Fibroblast of skin of left quadriceps (primary cell): ENCODE measurements around the gene KLK4.

Experiments
- DNase-seq, 2 experiments: peaks; one replicate each; pipeline ENCODE4 v3.0.0-alpha.2; 2013; ENCODE audit warnings: low read depth in 2 of 2

Gene KLK4

DNA sequence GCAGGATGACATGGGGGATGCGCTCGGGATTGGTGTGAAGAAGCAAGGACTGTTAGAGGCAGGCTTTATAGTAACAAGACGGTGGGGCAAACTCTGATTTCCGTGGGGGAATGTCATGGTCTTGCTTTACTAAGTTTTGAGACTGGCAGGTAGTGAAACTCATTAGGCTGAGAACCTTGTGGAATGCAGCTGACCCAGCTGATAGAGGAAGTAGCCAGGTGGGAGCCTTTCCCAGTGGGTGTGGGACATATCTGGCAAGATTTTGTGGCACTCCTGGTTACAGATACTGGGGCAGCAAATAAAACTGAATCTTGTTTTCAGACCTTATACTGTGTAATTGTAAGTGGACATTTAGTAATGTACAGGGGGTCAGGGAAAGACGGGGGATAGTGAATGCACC lies 31.0 kb downstream of the KLK4 start:
- no peak for DNase-seq

- no peak for DNase-seq
These were observed 32.3 kb downstream of the KLK4 start for GRCh38 chr19:50878851-50879250.

- no peak for DNase-seq
These were observed 33.9 kb downstream of the KLK4 start for GRCh38 chr19:50877338-50877737.

DNA sequence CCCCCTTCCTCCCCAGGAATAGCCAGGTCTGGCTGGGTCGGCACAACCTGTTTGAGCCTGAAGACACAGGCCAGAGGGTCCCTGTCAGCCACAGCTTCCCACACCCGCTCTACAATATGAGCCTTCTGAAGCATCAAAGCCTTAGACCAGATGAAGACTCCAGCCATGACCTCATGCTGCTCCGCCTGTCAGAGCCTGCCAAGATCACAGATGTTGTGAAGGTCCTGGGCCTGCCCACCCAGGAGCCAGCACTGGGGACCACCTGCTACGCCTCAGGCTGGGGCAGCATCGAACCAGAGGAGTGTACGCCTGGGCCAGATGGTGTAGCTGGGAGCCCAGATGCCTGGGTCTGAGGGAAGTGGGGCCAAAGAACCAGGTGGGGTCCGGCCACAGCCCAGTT lies 34.7 kb downstream of the KLK4 start:
- no peak for DNase-seq

GRCh38 chr19:50875795-50876422 lies 35.3 kb downstream of the KLK4 start:
- no peak for DNase-seq

DNA sequence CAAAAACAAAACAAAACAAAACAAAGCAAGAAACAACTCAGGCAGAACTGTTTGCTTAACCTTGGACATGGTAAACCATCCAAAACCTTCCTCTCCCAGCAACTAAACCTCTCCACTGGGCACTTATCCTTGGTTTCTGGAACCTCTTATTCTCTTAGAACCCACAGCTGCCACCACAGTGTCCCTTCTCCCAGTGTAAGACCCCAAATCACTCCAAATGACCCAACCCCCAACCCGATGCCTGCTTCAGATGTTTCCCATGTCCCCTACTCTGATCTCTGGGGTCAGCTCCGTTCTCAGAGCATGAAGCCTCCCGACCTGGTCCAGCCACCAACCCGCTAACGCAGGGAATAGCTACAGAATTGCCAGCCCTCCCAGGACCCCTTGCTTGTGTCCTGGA lies 37.0 kb downstream of the KLK4 start:
- no peak for DNase-seq

GRCh38 chr19:50873056-50873455 lies 38.1 kb downstream of the KLK4 start, which contains the start of gene KLK2:
TSS of gene KLK2 (plus strand) at chr19:50873439. CDS start at chr19:50873474, 35 bp downstream.
- DNase-seq, result no peak

- no peak for DNase-seq
These were observed 40.6 kb downstream of the KLK4 start for GRCh38 chr19:50870417-50871089.

DNA sequence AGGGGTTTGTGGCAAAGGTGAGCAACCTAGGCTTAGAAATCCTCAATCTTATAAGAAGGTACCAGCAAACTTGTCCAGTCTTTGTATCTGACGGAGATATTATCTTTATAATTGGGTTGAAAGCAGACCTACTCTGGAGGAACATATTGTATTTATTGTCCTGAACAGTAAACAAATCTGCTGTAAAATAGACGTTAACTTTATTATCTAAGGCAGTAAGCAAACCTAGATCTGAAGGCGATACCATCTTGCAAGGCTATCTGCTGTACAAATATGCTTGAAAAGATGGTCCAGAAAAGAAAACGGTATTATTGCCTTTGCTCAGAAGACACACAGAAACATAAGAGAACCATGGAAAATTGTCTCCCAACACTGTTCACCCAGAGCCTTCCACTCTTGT lies 41.7 kb downstream of the KLK4 start:
- no peak for DNase-seq

DNA sequence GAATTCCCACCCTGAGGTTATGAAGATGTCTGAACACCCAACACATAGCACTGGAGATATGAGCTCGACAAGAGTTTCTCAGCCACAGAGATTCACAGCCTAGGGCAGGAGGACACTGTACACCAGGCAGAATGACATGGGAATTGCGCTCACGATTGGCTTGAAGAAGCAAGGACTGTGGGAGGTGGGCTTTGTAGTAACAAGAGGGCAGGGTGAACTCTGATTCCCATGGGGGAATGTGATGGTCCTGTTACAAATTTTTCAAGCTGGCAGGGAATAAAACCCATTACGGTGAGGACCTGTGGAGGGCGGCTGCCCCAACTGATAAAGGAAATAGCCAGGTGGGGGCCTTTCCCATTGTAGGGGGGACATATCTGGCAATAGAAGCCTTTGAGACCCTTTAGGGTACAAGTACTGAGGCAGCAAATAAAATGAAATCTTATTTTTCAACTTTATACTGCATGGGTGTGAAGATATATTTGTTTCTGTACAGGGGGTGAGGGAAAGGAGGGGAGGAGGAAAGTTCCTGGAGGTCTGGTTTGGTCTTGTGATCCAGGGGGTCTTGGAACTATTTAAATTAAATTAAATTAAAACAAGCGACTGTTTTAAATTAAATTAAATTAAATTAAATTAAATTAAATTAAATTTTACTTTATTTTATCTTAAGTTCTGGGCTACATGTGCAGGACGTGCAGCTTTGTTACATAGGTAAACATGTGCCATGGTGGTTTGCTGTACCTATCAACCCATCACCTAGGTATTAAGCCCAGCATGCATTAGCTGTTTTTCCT lies 49.5 kb downstream of the KLK4 start:
- no peak for DNase-seq

GRCh38 chr19:50861010-50861409 lies 50.2 kb downstream of the KLK4 start:
- no peak for DNase-seq

DNA sequence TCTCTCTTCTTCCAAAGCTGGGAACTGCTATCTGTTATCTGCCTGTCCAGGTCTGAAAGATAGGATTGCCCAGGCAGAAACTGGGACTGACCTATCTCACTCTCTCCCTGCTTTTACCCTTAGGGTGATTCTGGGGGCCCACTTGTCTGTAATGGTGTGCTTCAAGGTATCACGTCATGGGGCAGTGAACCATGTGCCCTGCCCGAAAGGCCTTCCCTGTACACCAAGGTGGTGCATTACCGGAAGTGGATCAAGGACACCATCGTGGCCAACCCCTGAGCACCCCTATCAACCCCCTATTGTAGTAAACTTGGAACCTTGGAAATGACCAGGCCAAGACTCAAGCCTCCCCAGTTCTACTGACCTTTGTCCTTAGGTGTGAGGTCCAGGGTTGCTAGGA lies 51.3 kb downstream of the KLK4 start:
- no peak for DNase-seq

DNA sequence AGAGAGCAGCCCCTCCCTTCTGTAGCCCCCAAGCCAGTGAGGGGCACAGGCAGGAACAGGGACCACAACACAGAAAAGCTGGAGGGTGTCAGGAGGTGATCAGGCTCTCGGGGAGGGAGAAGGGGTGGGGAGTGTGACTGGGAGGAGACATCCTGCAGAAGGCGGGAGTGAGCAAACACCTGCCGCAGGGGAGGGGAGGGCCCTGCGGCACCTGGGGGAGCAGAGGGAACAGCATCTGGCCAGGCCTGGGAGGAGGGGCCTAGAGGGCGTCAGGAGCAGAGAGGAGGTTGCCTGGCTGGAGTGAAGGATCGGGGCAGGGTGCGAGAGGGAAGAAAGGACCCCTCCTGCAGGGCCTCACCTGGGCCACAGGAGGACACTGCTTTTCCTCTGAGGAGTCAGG lies 52.3 kb downstream of the KLK4 start:
- no peak for DNase-seq

DNA sequence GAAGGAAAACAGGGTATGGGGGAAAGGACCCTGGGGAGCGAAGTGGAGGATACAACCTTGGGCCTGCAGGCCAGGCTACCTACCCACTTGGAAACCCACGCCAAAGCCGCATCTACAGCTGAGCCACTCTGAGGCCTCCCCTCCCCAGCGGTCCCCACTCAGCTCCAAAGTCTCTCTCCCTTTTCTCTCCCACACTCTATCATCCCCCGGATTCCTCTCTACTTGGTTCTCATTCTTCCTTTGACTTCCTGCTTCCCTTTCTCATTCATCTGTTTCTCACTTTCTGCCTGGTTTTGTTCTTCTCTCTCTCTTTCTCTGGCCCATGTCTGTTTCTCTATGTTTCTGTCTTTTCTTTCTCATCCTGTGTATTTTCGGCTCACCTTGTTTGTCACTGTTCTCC lies 53.8 kb downstream of the KLK4 start:
- DNase-seq, result no peak
